ENCODE results near the gene VAPA.

The VAPA gene

GRCh38 chr18:9975658-9976057 lies 61.8 kb downstream of the VAPA start:
- DNase-seq (ENCODE audit: low spot score): no peak

- DNase-seq (ENCODE audit: low spot score): no peak
These were observed 68.9 kb downstream of the VAPA start for GRCh38 chr18:9982711-9983110.

GRCh38 chr18:9984080-9984479 lies 70.3 kb downstream of the VAPA start:
- DNase-seq (ENCODE audit: low spot score): no peak

GRCh38 chr18:9985641-9986040 lies 71.8 kb downstream of the VAPA start:
- DNase-seq (ENCODE audit: low spot score): no peak

GRCh38 chr18:9986156-9986930 lies 72.5 kb downstream of the VAPA start:
- DNase-seq (ENCODE audit: low spot score): no peak

GRCh38 chr18:9987345-9987744 lies 73.5 kb downstream of the VAPA start:
- no peak for DNase-seq (ENCODE audit: low spot score)

- DNase-seq (ENCODE audit: low spot score): no peak
These were observed 74.1 kb downstream of the VAPA start for GRCh38 chr18:9987931-9988330.

- DNase-seq (ENCODE audit: low spot score): no peak
These were observed 74.8 kb downstream of the VAPA start for GRCh38 chr18:9988665-9989064.

- no peak for DNase-seq (ENCODE audit: low spot score)
These were observed 75.7 kb downstream of the VAPA start for GRCh38 chr18:9989481-9989880.

GRCh38 chr18:9991011-9992000 lies 77.5 kb downstream of the VAPA start:
- no peak for DNase-seq (ENCODE audit: low spot score)

- DNase-seq (ENCODE audit: low spot score): no peak
These were observed 78.6 kb downstream of the VAPA start for GRCh38 chr18:9992300-9992972.

GRCh38 chr18:9992973-9993520 lies 79.2 kb downstream of the VAPA start:
- no peak for DNase-seq (ENCODE audit: low spot score)

- DNase-seq (ENCODE audit: low spot score): no peak
These were observed 79.8 kb downstream of the VAPA start for GRCh38 chr18:9993521-9994025.

GRCh38 chr18:9994026-9994570 lies 80.3 kb downstream of the VAPA start:
- DNase-seq (ENCODE audit: low spot score): no peak

GRCh38 chr18:9994701-9995235 lies 81.0 kb downstream of the VAPA start:
- no peak for DNase-seq (ENCODE audit: low spot score)

- DNase-seq (ENCODE audit: low spot score): no peak
These were observed 81.8 kb downstream of the VAPA start for GRCh38 chr18:9995631-9996030.

GRCh38 chr18:9996094-9996493 lies 82.3 kb downstream of the VAPA start:
- DNase-seq (ENCODE audit: low spot score): no peak

- no peak for DNase-seq (ENCODE audit: low spot score)
These were observed 83.9 kb downstream of the VAPA start for GRCh38 chr18:9997711-9998110.

GRCh38 chr18:9998330-9998729 lies 84.5 kb downstream of the VAPA start:
- DNase-seq (ENCODE audit: low spot score): no peak

GRCh38 chr18:10002280-10002679 lies 88.5 kb downstream of the VAPA start:
- no peak for DNase-seq (ENCODE audit: low spot score)

GRCh38 chr18:10003281-10003680 lies 89.5 kb downstream of the VAPA start:
- no peak for DNase-seq (ENCODE audit: low spot score)

Data from COLO829 (cell line).